H1 (cell line): ENCODE measurements around the gene SHROOM3. TPM values are rescaled to one million over a fixed set of nuclear protein-coding genes. Genes with fewer than 3 reads are reported as not detected.

Source experiments
- CTCF ChIA-PET: fragments of 300-600 bp; sonication (Branson Sonifier 250); formaldehyde crosslinking; loops from one replicate; lab custom pipeline; 2021; ENCODE audit not compliant: partially characterized antibody; lab: Charles Lee
- POLR2A ChIA-PET: fragments of 300-600 bp; sonication (Branson Sonifier 250); formaldehyde crosslinking; loops from one replicate; lab custom pipeline; 2021; ENCODE audit warnings: inconsistent platforms; ENCODE audit not compliant: partially characterized antibody; lab: Charles Lee
- DNase-seq, 2 experiments: peaks; one replicate each; pipeline versions ENCODE4 v3.0.0 to v3.0.0-alpha.2; 2010 to 2022; ENCODE audit warnings: low spot score in 2 of 2, low read depth in 1 of 2, mixed read lengths in 1 of 2
- FAIRE-seq: peaks from 2 replicates; lab custom pipeline; 2011; peaks lifted over from hg19 to GRCh38; lab: Jason Lieb, UNC
- H2AFZ ChIP-seq: 2 replicates; pipeline ENCODE4 v1.8.1; 2012; ENCODE audit warnings: low read length, inconsistent platforms
- H2AK5ac ChIP-seq: 2 replicates; pipeline ENCODE4 v1.6.1; 2013; ENCODE audit warnings: low read depth, low read length
- H2BK120ac ChIP-seq: replicated peaks from 2 replicates; pipeline ENCODE3; 2013; ENCODE audit warnings: low read depth, low read length, inconsistent platforms
- H2BK12ac ChIP-seq: 2 replicates; pipeline ENCODE4 v1.6.1; 2013; ENCODE audit warnings: low read depth, low read length
- H2BK15ac ChIP-seq: 2 replicates; pipeline ENCODE4 v1.6.1; 2013; ENCODE audit warnings: low read length
- H2BK20ac ChIP-seq: 2 replicates; pipeline ENCODE4 v1.6.1; 2013; ENCODE audit warnings: low read length
- H2BK5ac ChIP-seq: 2 replicates; pipeline ENCODE4 v1.6.1; 2013; ENCODE audit warnings: low read depth, low read length
- H3K14ac ChIP-seq: 2 replicates; pipeline ENCODE4 v1.6.1; 2013; ENCODE audit warnings: inconsistent platforms; ENCODE audit not compliant: insufficient read length
- H3K18ac ChIP-seq: 2 replicates; pipeline ENCODE4 v1.6.1; 2013; ENCODE audit warnings: low read length; ENCODE audit errors: extremely low read depth
- H3K23ac ChIP-seq: 2 replicates; pipeline ENCODE4 v1.6.1; 2013; ENCODE audit warnings: inconsistent platforms; ENCODE audit not compliant: insufficient read length
- H3K23me2 ChIP-seq: 2 replicates; pipeline ENCODE4 v1.6.1; 2013; ENCODE audit warnings: low read depth, low read length
- H3K27ac ChIP-seq: 2 replicates; pipeline ENCODE4 v1.6.1; 2011; ENCODE audit warnings: low read depth, low read length, inconsistent platforms
- H3K27me3 ChIP-seq, 4 experiments: replicated peaks in 1 of 4; 1 replicate in 1 of 4; 2 replicates in 3 of 4; pipeline versions ENCODE4 v1.6.1 to v1.8.1; 2011 to 2013; ENCODE audit warnings: low read length in 3 of 4, mild to moderate bottlenecking in 3 of 4, inconsistent platforms in 2 of 4, mixed read lengths in 2 of 4, moderate library complexity in 1 of 4; ENCODE audit not compliant: control insufficient read depth in 3 of 4, insufficient read depth in 3 of 4; ENCODE audit errors: extremely low read depth in 1 of 4
- H3K36me3 ChIP-seq, 4 experiments: 2 replicates each; pipeline versions ENCODE4 v1.6.1 to v1.8.1; 2011 to 2013; ENCODE audit warnings: mild to moderate bottlenecking in 4 of 4, low read length in 3 of 4, moderate library complexity in 2 of 4, control low read depth in 1 of 4, inconsistent platforms in 1 of 4; ENCODE audit not compliant: insufficient read depth in 4 of 4, control insufficient read depth in 2 of 4
- H3K4ac ChIP-seq: replicated peaks from 2 replicates; pipeline ENCODE3; 2013; ENCODE audit warnings: low read length, low read depth, mixed read lengths, inconsistent platforms; ENCODE audit not compliant: insufficient read length
- H3K4me1 ChIP-seq, 4 experiments: replicated peaks in 1 of 4; 1 replicate in 1 of 4; 2 replicates in 3 of 4; pipeline versions ENCODE4 v1.6.1 to v1.8.1; 2011 to 2013; ENCODE audit warnings: low read length in 3 of 4, inconsistent platforms in 2 of 4, mixed read lengths in 1 of 4; ENCODE audit not compliant: insufficient read depth in 4 of 4, control insufficient read depth in 3 of 4
- H3K4me2 ChIP-seq, 2 experiments: 2 replicates each; pipeline versions ENCODE4 v1.6.1 to v1.8.1; 2011 to 2013; ENCODE audit warnings: low read depth in 2 of 2, low read length in 2 of 2, control low read depth in 1 of 2, inconsistent platforms in 1 of 2, mild to moderate bottlenecking in 1 of 2; ENCODE audit not compliant: insufficient read depth in 1 of 2
- H3K4me3 ChIP-seq, 4 experiments: fragments of 200-600, 300-600 bp in 1 of 4; sonication (generic), shearing (Covaris generic), sonication (Bioruptor Twin) in 1 of 4; 2 replicates each; pipeline versions ENCODE4 v1.5.1 to v1.8.1; 2011 to 2016; ENCODE audit warnings: low read length in 4 of 4, low read depth in 3 of 4, control low read depth in 2 of 4, inconsistent platforms in 2 of 4, mild to moderate bottlenecking in 2 of 4, mixed read lengths in 1 of 4, moderate library complexity in 1 of 4; ENCODE audit not compliant: insufficient read depth in 2 of 4; ENCODE audit errors: extremely low read depth in 1 of 4
- H3K56ac ChIP-seq: replicated peaks from 2 replicates; pipeline ENCODE3; 2013; ENCODE audit warnings: low read depth, mild to moderate bottlenecking, mixed read lengths, low read length, inconsistent platforms; ENCODE audit not compliant: insufficient read length
- H3K79me1 ChIP-seq: 2 replicates; pipeline ENCODE4 v1.6.1; 2013; ENCODE audit warnings: low read depth, low read length, control low read depth
- H3K79me2 ChIP-seq, 2 experiments: 2 replicates each; pipeline versions ENCODE4 v1.6.1 to v1.8.1; 2012 to 2013; ENCODE audit warnings: low read length in 2 of 2, mild to moderate bottlenecking in 2 of 2, inconsistent platforms in 1 of 2; ENCODE audit not compliant: insufficient read depth in 2 of 2, control insufficient read depth in 1 of 2
- H3K9ac ChIP-seq, 4 experiments: replicated peaks in 1 of 4; 1 replicate in 1 of 4; 2 replicates in 3 of 4; pipeline versions ENCODE4 v1.6.1 to v1.8.1; 2011 to 2013; ENCODE audit warnings: low read depth in 3 of 4, low read length in 3 of 4, control low read depth in 2 of 4, mild to moderate bottlenecking in 2 of 4, moderate library complexity in 2 of 4, inconsistent platforms in 1 of 4; ENCODE audit errors: extremely low read depth in 1 of 4
- H3K9me3 ChIP-seq, 2 experiments: 2 replicates each; pipeline versions ENCODE4 v1.6.1 to v1.8.1; 2012 to 2013; ENCODE audit warnings: mild to moderate bottlenecking in 2 of 2, moderate library complexity in 2 of 2, control low read depth in 1 of 2, inconsistent platforms in 1 of 2, low read depth in 1 of 2, low read length in 1 of 2, mixed read lengths in 1 of 2; ENCODE audit not compliant: insufficient read depth in 2 of 2
- H4K20me1 ChIP-seq, 2 experiments: replicated peaks in 1 of 2; 2 replicates each; pipeline versions ENCODE3 to v1.8.1; 2011 to 2013; ENCODE audit warnings: inconsistent platforms in 2 of 2, low read length in 2 of 2, mild to moderate bottlenecking in 1 of 2; ENCODE audit not compliant: insufficient read depth in 2 of 2, control insufficient read depth in 1 of 2
- H4K5ac ChIP-seq: 2 replicates; pipeline ENCODE4 v1.6.1; 2013; ENCODE audit warnings: low read length, low read depth, mixed read lengths, inconsistent platforms; ENCODE audit not compliant: insufficient read length
- H4K8ac ChIP-seq: 2 replicates; pipeline ENCODE4 v1.8.0; 2013; ENCODE audit warnings: mild to moderate bottlenecking, moderate library complexity, low read length, inconsistent platforms; ENCODE audit not compliant: insufficient read depth; ENCODE audit errors: extremely low read depth
- H4K91ac ChIP-seq: replicated peaks from 2 replicates; pipeline ENCODE3; 2013; ENCODE audit warnings: low read length, mixed read lengths, inconsistent platforms; ENCODE audit not compliant: insufficient read length
- BACH1 ChIP-seq: IDR thresholded peaks from 2 replicates; pipeline ENCODE4 v1.6.1; 2012; ENCODE audit warnings: low read length, improper control_type of control experiment
- CTBP2 ChIP-seq: IDR thresholded peaks from 2 replicates; pipeline ENCODE4 v1.7.0; 2011; ENCODE audit warnings: borderline replicate concordance, mild to moderate bottlenecking, moderate library complexity, mixed read lengths, low read length; ENCODE audit not compliant: insufficient read depth, insufficient read length
- EZH2 ChIP-seq: fragments of 200-600 bp; sonication (generic); IDR thresholded peaks from 2 replicates; pipeline ENCODE4 v1.7.1; 2012; ENCODE audit warnings: low read depth, mild to moderate bottlenecking, moderate library complexity, low read length, inconsistent platforms; ENCODE audit not compliant: severe bottlenecking
- FOSL1 ChIP-seq: IDR thresholded peaks from 2 replicates; pipeline ENCODE4 v1.6.1; 2011; ENCODE audit warnings: mild to moderate bottlenecking, low read depth, low read length, moderate library complexity; ENCODE audit not compliant: insufficient read depth
- HDAC2 ChIP-seq, 2 experiments: fragments of 300-600 bp in 1 of 2; sonication (generic) in 1 of 2; IDR thresholded peaks; 2 replicates each; pipeline ENCODE4 v1.6.1; 2011 to 2012; ENCODE audit warnings: low read depth in 2 of 2, low read length in 2 of 2, mild to moderate bottlenecking in 2 of 2, moderate library complexity in 2 of 2, borderline replicate concordance in 1 of 2, inconsistent platforms in 1 of 2
- MAFK ChIP-seq: IDR thresholded peaks from 2 replicates; pipeline ENCODE4 v1.6.1; 2012; ENCODE audit warnings: low read depth, mild to moderate bottlenecking, improper control_type of control experiment, low read length
- RBBP5 ChIP-seq: IDR thresholded peaks from 2 replicates; pipeline ENCODE4 v1.7.1; 2012; ENCODE audit warnings: low read depth, mild to moderate bottlenecking, inconsistent platforms, low read length, moderate library complexity, borderline replicate concordance
- SP1 ChIP-seq: IDR thresholded peaks from 2 replicates; pipeline ENCODE4 v1.6.1; 2011; ENCODE audit warnings: low read depth, low read length
- SP2 ChIP-seq: IDR thresholded peaks from 2 replicates; pipeline ENCODE4 v1.6.1; 2012; ENCODE audit warnings: mild to moderate bottlenecking, low read length, inconsistent platforms
- TBP ChIP-seq: IDR thresholded peaks from 2 replicates; pipeline ENCODE4 v1.6.1; 2011; ENCODE audit warnings: low read depth, low read length, improper control_type of control experiment
- WGBS, 2 experiments: shearing (Covaris generic) in 1 of 2; methylation state at CpG; one replicate each; pipeline versions ENCODE4 v1.1.6 to v1.1.7; 2013 to 2015; ENCODE audit warnings: low lambda C conversion rate in 2 of 2, mixed read lengths in 2 of 2, inconsistent platforms in 1 of 2, low coverage in 1 of 2, missing lambda C conversion rate in 1 of 2; ENCODE audit not compliant: insufficient replicate concordance in 2 of 2, insufficient coverage in 1 of 2, insufficient read length in 1 of 2; ENCODE audit errors: extremely low coverage in 1 of 2, missing lambda C conversion rate in 1 of 2; 5-methylcytosine and 5-hydroxymethylcytosine counted together
- polyA plus RNA-seq, 7 experiments: library from polyadenylated mRNA; depleted of rRNA in 3 of 7; stranded (reverse) in 5 of 7; unstranded in 2 of 7; fragments of >200 nt in 5 of 7; fragments of 200-250 nt in 2 of 7; gene quantifications; 1 replicate in 5 of 7; 2 replicates in 1 of 7; 4 replicates in 1 of 7; pipeline versions ENCODE4 v1.2.1 to v1.2.3, GENCODE V29; 2011 to 2013; ENCODE audit warnings: missing spikeins in 2 of 7, mixed read lengths in 2 of 7
- total RNA-seq: library from RNA; stranded (reverse); fragmentation: NEBNext Ultra II Directional; extraction: Animal tissue kit (Norgen Biotek cat#: 25700); gene quantifications from 2 replicates; pipeline ENCODE4 v1.2.1, GENCODE V29; 2021
- TF ChIP-seq, protein P1 (sequence below): IDR thresholded peaks from 2 replicates; pipeline ENCODE4 v1.6.1; 2011; ENCODE audit warnings: low read depth, mild to moderate bottlenecking, low read length; ENCODE audit not compliant: insufficient read depth

SHROOM3 gene
- total and polyA plus RNA-seq, 2 of the 8 experiments (the other 6 are each of a cell fraction or from before 2014, with no cell fraction given), result 15.8 to 34.0 TPM

DNA sequence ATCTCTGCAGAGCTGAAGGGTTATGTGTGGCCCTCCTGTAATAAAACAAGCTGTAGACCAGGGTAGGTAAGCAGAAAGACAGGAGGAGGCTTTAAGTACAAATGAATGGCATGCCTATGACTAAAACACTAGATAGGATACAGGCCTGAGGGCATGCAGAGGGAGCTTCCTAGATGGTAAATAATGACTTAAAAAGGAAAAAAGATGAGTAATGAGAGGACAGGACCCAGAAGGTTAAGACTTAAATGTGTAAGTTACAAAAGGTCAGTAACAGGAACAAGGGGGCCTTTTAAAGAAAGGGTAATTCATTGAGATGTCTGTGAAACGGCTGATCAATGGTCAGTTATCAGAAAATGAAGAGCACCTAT, 268.1 kb downstream of the SHROOM3 start:
- no peak for FAIRE-seq

More for the DNA sequence above, 268.1 kb downstream of the SHROOM3 start:
- Histone ChIP-seq H3K23ac (no peak overlapping the region), H3K36me3 (no peaks in the 10 kb centered on the region), H3K9me3 (no peaks in the 10 kb centered on the region), H3K4me3 (no peak overlapping the region), H3K23me2 (no peaks in the 10 kb centered on the region), H3K18ac (no peak overlapping the region), H4K8ac (no peak overlapping the region), H3K79me1 (peaks cover 20% of the 10 kb centered on the region), H4K5ac (no peak overlapping the region), H3K4me1 (peaks cover 7 to 15% (median 13%) of the 10 kb centered on the region in 4 experiments), H3K14ac (no peak overlapping the region), H3K9ac (no peak overlapping the region), H2AK5ac (no peak overlapping the region), H4K20me1 (peaks cover 8 to 24% of the 10 kb centered on the region in 2 experiments), H3K56ac (no peak overlapping the region), H2BK12ac (no peak overlapping the region), H2BK120ac (no peak overlapping the region), H2BK5ac (no peak overlapping the region), H2BK15ac (no peak overlapping the region), H3K27ac (no peak overlapping the region), H3K4me2 (no peak overlapping the region; a peak in 1 of 4 replicates), H3K4ac (no peak overlapping the region), H2AFZ (no peak overlapping the region), H3K79me2 (peaks cover 9 to 83% of the 10 kb centered on the region in 2 experiments), H2BK20ac (no peak overlapping the region), H3K27me3 (no peaks in the 10 kb centered on the region), H4K91ac (no peak overlapping the region)
- POLR2A ChIA-PET, result interaction anchor here (0.7 to 2.2 kb wide), 2 partner anchors 14 to 117 kb away, joined by 3 to 7 read pairs; no protein-coding TSS in a partner anchor
- TF ChIP-seq RBBP5, result no peak
- TF ChIP-seq, protein P1, sequence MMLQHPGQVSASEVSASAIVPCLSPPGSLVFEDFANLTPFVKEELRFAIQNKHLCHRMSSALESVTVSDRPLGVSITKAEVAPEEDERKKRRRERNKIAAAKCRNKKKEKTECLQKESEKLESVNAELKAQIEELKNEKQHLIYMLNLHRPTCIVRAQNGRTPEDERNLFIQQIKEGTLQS, result no peak
- no peak for TF ChIP-seq CTBP2
- no peak for TF ChIP-seq EZH2
- no peak for TF ChIP-seq SP1
- TF ChIP-seq SP2, result no peak
- TF ChIP-seq FOSL1, result no peak
- TF ChIP-seq TBP, result no peak
- no peak for TF ChIP-seq BACH1
- TF ChIP-seq MAFK, result no peak
- TF ChIP-seq HDAC2 (IDR thresholded peaks at IDR 0.05; ENCODE audit: borderline replicate concordance in 1 of 2, low read depth in 2 of 2, low read length in 2 of 2), result no peak
- CTCF ChIA-PET, result interaction anchor here (0.5 to 2.1 kb wide), 8 partner anchors 12 to 204 kb away, joined by 3 to 6 read pairs (median 4); no protein-coding TSS in a partner anchor
- DNase-seq, result no peak
- WGBS, 2 experiments, result 86% methylated on average over 1 of the region's 1 CpG; no CpG with 5 or more reads in 1 of the 2 experiments
